Measurements from ENCODE around the gene CRISPLD2.
"Not testable (repeated sequence)": the region's sequence is repeated elsewhere in the genome, so short reads cannot be mapped to it uniquely, and the experiment has no call there.

Gene CRISPLD2

GRCh38 chr16:84822990-84823389 is 3.2 kb downstream of the CRISPLD2 start:
- DNase-seq, result no peak

- no peak for DNase-seq
Observed at GRCh38 chr16:84823484-84823883, 3.7 kb downstream of the CRISPLD2 start.

- DNase-seq, result no peak
Observed at GRCh38 chr16:84823926-84824325, 4.1 kb downstream of the CRISPLD2 start.

- DNase-seq, result no peak
Observed at GRCh38 chr16:84825896-84826557, 6.2 kb downstream of the CRISPLD2 start.

- no peak for DNase-seq
Observed at GRCh38 chr16:84826558-84826941, 6.8 kb downstream of the CRISPLD2 start.

- no peak for DNase-seq
Observed at GRCh38 chr16:84827131-84827574, 7.4 kb downstream of the CRISPLD2 start.

GRCh38 chr16:84827897-84828296 is 8.1 kb downstream of the CRISPLD2 start:
- DNase-seq, result no peak

- DNase-seq, result no peak
Observed at GRCh38 chr16:84828322-84828721, 8.5 kb downstream of the CRISPLD2 start.

- no peak for DNase-seq
Observed at GRCh38 chr16:84829168-84829965, 9.6 kb downstream of the CRISPLD2 start.

GRCh38 chr16:84830765-84831384 is 11.1 kb downstream of the CRISPLD2 start:
- no peak for DNase-seq

GRCh38 chr16:84831728-84832127 is 11.9 kb downstream of the CRISPLD2 start:
- DNase-seq, result not testable (repeated sequence)

- no peak for DNase-seq
Observed at GRCh38 chr16:84832488-84833143, 12.8 kb downstream of the CRISPLD2 start.

GRCh38 chr16:84833144-84833500 is 13.3 kb downstream of the CRISPLD2 start:
- DNase-seq, result no peak

GRCh38 chr16:84833542-84834402 is 14.0 kb downstream of the CRISPLD2 start:
- DNase-seq, result no peak

GRCh38 chr16:84834403-84834772 is 14.6 kb downstream of the CRISPLD2 start:
- no peak for DNase-seq

- no peak for DNase-seq
Observed at GRCh38 chr16:84836234-84836647, 16.5 kb downstream of the CRISPLD2 start.

- DNase-seq, result no peak
Observed at GRCh38 chr16:84836967-84837366, 17.2 kb downstream of the CRISPLD2 start.

- DNase-seq, result no peak
Observed at GRCh38 chr16:84838383-84838948, 18.7 kb downstream of the CRISPLD2 start.

- no peak for DNase-seq
Observed at GRCh38 chr16:84839054-84839453, 19.3 kb downstream of the CRISPLD2 start.

GRCh38 chr16:84839956-84840355 is 20.2 kb downstream of the CRISPLD2 start:
- DNase-seq, result no peak

GRCh38 chr16:84840687-84841627 is 21.2 kb downstream of the CRISPLD2 start:
- no peak for DNase-seq
